SU-DHL-6 (cell line): ENCODE results near the gene GDF10.

Experiments
- EZH2phosphoT487 ChIP-seq: fragments of 200-600 bp; sonication (generic), shearing (Covaris generic); conservative IDR thresholded peaks from 2 replicates; pipeline ENCODE4 v1.6.1; 2018; ENCODE audit warnings: mild to moderate bottlenecking, antibody characterized with exemption, low read length, moderate library complexity, mixed read lengths
- TF ChIP-seq, protein P1 (sequence below): fragments of 200-600 bp; sonication (generic); IDR thresholded peaks from one replicate; pipeline ENCODE4 v1.5.1; 2017; ENCODE audit warnings: antibody characterized with exemption, mild to moderate bottlenecking, low read length, moderate library complexity; ENCODE audit not compliant: insufficient read depth, poor library complexity, severe bottlenecking

DNA sequence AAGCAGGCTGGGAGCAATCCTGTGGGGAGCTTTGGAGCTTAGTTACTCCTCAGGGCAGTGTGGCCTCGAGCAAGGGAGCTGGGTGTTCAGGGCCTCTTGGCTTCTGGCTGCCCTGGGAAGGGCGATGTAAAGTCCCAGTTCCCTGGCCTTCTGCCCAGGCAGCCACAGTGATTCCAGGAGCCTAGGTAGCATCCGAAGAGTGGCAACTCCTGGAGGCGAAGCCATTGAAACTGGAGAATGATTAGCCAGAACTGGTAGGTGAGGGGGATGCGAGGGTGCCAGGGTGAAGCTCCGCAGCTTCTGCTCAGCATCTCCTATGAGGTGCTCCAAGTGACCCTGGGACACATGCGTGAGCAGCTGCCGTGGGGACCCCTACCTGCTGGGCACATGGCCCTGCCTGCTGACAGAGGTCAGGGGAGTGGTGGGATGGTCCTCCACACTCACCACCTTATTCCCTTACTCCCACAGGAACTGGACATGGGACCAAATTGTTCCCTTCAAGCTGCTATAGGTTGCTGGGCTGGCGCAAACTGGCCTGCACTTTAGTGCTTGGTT, 14.5 kb downstream of the GDF10 start:
- TF ChIP-seq, protein P1, sequence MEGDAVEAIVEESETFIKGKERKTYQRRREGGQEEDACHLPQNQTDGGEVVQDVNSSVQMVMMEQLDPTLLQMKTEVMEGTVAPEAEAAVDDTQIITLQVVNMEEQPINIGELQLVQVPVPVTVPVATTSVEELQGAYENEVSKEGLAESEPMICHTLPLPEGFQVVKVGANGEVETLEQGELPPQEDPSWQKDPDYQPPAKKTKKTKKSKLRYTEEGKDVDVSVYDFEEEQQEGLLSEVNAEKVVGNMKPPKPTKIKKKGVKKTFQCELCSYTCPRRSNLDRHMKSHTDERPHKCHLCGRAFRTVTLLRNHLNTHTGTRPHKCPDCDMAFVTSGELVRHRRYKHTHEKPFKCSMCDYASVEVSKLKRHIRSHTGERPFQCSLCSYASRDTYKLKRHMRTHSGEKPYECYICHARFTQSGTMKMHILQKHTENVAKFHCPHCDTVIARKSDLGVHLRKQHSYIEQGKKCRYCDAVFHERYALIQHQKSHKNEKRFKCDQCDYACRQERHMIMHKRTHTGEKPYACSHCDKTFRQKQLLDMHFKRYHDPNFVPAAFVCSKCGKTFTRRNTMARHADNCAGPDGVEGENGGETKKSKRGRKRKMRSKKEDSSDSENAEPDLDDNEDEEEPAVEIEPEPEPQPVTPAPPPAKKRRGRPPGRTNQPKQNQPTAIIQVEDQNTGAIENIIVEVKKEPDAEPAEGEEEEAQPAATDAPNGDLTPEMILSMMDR = no peak
- no peak for TF ChIP-seq EZH2phosphoT487
